Measurements from ENCODE around the gene SLC22A15.

The SLC22A15 gene

DNA sequence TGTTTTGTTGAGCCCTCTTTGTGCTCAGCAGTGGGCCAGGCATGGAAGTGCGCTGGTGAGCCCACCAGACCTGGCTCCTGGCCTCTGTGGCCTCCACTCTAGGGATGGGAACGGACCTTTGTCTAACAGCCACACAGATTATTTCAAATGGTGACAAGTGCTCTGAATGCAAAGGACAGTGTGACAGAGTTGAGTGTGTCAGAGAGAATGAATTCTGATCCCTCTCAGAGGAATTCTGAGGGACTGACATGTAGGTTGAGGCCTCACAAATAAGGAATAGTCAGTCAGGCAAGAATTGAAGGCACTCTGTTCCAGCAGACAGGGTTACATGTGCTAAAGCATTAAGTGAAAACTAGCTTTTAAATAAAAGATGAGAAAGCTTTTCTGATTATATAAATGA is 123.6 kb downstream of the SLC22A15 start:
- no peak for DNase-seq (ENCODE audit: low spot score)

- no peak for DNase-seq (ENCODE audit: low spot score)
Observed at GRCh38 chr1:116104667-116105066, 128.4 kb downstream of the SLC22A15 start.

DNA sequence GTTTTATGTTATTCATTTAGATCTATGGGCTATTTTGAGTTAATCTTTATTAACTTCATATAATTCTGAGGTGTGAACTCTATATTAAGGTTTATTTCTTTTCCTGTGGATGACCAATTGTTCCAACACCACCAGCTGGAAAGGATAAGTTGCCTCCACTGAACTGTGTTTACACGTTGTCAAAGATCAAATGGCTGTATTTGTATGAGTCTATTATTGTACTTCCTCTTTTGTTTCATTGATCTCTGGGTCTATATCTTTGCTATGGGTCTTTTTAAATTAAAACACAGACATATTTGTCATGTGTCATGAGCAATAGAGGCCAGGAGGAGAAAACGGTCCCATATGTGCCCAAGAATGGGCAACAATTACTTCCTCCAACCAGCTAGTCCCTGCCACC is 129.7 kb downstream of the SLC22A15 start:
- no peak for DNase-seq (ENCODE audit: low spot score)

- no peak for DNase-seq (ENCODE audit: low spot score)
Observed at GRCh38 chr1:116106646-116107045, 130.3 kb downstream of the SLC22A15 start.

DNA sequence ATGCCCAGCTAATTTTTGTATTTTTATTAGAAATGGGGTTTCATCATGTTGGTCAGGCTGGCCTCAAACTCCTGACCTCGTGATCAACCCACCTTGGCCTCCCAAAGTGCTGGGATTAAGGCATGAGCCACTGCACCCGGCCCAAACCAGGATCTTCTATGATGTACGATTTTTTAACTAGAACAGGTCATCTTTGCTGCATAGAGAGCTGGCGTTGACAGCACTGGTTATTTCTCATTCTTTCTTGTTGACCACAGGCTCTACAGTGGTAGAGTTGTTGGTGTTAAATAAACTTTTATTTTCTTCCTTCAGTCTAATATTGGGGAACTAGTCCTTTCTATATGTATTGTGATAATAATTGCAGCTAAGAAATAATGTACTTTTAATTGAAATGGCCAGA is 131.1 kb downstream of the SLC22A15 start:
- DNase-seq (ENCODE audit: low spot score) = no peak

DNA sequence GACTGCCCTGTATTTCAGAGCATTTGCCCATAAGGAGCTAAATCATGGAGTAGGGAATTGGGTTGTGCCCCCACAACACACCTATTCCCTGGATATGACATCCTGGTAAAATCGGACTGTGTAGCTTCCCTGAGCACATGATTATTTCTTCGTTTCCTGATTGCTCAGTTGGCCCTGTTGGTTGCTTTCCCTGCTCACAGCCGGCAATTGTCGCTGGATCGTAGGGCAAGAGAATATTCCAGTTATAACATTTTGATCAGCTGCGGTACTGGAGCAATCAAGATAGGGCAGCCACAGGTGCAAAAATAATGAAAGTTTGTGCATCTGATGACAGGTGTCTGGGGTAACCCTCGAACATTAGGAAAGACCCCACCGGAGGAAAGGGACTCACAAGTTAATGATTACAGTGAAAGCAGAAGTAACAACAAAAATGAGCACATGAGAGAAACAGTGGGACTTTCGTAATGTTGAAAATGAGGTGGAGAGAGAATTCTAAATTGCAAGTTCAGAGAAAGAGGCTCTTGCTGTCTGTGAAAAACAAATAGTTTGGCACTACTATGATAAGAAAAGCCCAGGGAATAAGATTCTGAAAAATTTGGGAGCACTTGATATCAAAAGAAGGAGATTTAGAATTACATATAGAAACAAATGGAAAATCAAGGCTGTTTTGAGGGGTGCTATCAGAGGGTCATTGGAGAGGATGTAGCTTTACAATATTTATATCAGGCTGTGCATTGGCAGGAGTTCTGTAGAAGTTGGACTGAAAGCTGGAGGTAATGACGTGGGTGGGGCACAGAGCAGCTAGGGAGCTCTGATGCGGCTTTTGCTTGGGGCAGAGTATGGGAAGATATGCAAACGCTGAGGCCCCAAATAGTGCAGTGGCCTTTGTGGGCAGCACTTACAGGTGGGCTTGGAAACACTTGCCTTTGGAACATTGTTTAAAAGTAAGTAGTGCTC is 134.5 kb downstream of the SLC22A15 start, which contains the start of gene MAB21L3:
MAB21L3 (plus strand) TSS at position 833 of the 957 bp plus-strand sequence. CDS start 1,217 bp downstream, outside the sequence.
- no peak for DNase-seq (ENCODE audit: low spot score)

- no peak for DNase-seq (ENCODE audit: low spot score)
Observed at GRCh38 chr1:116111524-116112021, 135.3 kb downstream of the SLC22A15 start.

GRCh38 chr1:116112388-116113140 is 136.3 kb downstream of the SLC22A15 start:
- no peak for DNase-seq (ENCODE audit: low spot score)

- DNase-seq (ENCODE audit: low spot score) = no peak
Observed at GRCh38 chr1:116113615-116114014, 137.3 kb downstream of the SLC22A15 start.

DNA sequence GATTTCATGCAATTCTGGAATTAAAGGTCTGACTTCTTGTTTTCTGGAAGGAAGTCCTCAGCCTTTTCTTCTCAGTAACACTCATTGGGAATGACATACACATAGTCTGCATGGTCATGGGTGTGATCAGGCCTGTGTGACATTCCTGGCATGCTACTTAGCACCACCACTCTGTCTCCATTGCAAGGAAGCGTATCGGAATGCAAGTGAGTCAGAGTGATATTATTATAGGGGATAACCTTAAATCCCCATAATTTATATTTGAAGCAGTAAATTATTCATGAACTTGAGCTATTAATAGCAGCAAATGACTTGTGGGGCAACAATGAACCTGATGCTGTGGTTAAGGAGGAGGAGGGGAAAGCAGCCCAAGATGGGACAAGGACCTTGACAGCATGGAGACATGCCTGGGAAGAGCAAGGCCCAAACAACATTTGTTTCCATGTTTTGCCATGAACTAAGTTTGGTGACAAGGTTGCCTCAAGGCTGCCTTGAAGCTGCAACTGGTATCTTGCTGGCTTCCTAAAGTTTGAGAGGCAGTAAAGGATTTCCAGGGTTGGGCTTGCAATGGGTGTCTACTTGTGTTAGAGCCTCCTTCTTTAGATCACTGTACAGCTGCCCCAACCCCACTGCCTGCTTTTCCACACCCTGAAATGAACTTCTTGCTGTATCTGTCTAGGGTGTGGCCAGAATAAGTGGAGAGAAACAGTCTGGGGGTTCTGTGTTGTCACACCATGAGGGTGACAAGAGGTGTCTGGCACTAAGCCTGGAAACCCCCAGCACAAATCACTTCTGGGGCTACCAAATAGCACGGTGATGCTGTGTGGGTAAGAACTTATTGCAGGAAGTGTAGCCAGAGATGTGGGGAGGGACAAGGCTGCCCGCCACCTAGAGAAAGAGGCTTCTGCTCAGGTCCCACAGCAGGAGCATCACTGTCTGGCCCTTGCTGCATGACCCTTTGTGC is 139.4 kb downstream of the SLC22A15 start:
- DNase-seq (ENCODE audit: low spot score) = no peak

- no peak for DNase-seq (ENCODE audit: low spot score)
Observed at GRCh38 chr1:116118471-116118870, 142.2 kb downstream of the SLC22A15 start.
